IMR-90 (cell line): ENCODE data around the gene MTUS2. TPM values are rescaled to one million over a fixed set of nuclear protein-coding genes. Genes with fewer than 3 reads are reported as not detected.

Source experiments
- ATAC-seq: fragments of 200-7000 bp; cut with Tn5 transposase; 2 replicates; pipeline ENCODE4 v1.9.1; 2020; ENCODE audit warnings: low read depth, mild to moderate bottlenecking, moderate library complexity
- BruUV-seq: library from RNA; stranded (reverse); fragments of 400-500 nt; replicated peaks from 2 replicates; lab custom pipeline; 2021; lab: Mats Ljungman, UMichigan
- CTCF ChIA-PET: fragments of 300-600 bp; formaldehyde crosslinking; extraction: SDS; loops from one replicate; lab custom pipeline; 2021; ENCODE audit warnings: antibody characterized with exemption; lab: Yijun Ruan, JAX
- POLR2A ChIA-PET: fragments of 300-600 bp; sonication (Branson Sonifier 250); formaldehyde crosslinking; loops from one replicate; lab custom pipeline; 2022; ENCODE audit warnings: antibody characterized with exemption; ENCODE audit not compliant: unreplicated experiment; lab: Charles Lee
- DNase-seq: peaks from one replicate; pipeline ENCODE4 v3.0.0; 2013
- H2AFZ ChIP-seq: replicated peaks from 2 replicates; pipeline ENCODE3; 2013; ENCODE audit warnings: low read length, mild to moderate bottlenecking; ENCODE audit not compliant: poor library complexity
- H2AK5ac ChIP-seq: 2 replicates; pipeline ENCODE4 v1.6.1; 2013; ENCODE audit warnings: low read depth, low read length, inconsistent platforms
- H2AK9ac ChIP-seq: replicated peaks from 2 replicates; pipeline ENCODE3; 2013; ENCODE audit warnings: mild to moderate bottlenecking, low read depth, low read length, moderate library complexity; ENCODE audit not compliant: poor library complexity
- H2BK120ac ChIP-seq: 2 replicates; pipeline ENCODE4 v1.6.1; 2013; ENCODE audit warnings: low read depth, low read length, inconsistent platforms
- H2BK15ac ChIP-seq: 3 replicates; pipeline ENCODE4 v1.6.1; 2013; ENCODE audit warnings: low read depth, low read length, inconsistent platforms
- H2BK20ac ChIP-seq: 2 replicates; pipeline ENCODE4 v1.6.1; 2013; ENCODE audit warnings: low read depth, mild to moderate bottlenecking, inconsistent platforms, low read length, moderate library complexity
- H2BK5ac ChIP-seq: 2 replicates; pipeline ENCODE4 v1.6.1; 2013; ENCODE audit warnings: mild to moderate bottlenecking, low read depth, low read length, inconsistent platforms; ENCODE audit not compliant: poor library complexity, severe bottlenecking
- H3K14ac ChIP-seq: replicated peaks from 2 replicates; pipeline ENCODE4 v1.6.1; 2013; ENCODE audit warnings: low read depth, low read length, inconsistent platforms
- H3K18ac ChIP-seq: 2 replicates; pipeline ENCODE4 v1.6.1; 2013; ENCODE audit warnings: low read depth, low read length, control low read depth
- H3K23ac ChIP-seq: 2 replicates; pipeline ENCODE4 v1.6.1; 2013; ENCODE audit warnings: low read depth, low read length, inconsistent platforms
- H3K27ac ChIP-seq: 2 replicates; pipeline ENCODE4 v1.5.1; 2013; ENCODE audit warnings: mild to moderate bottlenecking, control low read depth, low read length; ENCODE audit not compliant: insufficient read depth
- H3K27me3 ChIP-seq: 2 replicates; pipeline ENCODE4 v1.6.1; 2013; ENCODE audit warnings: low read length; ENCODE audit not compliant: control insufficient read depth, insufficient read depth
- H3K36me3 ChIP-seq: 2 replicates; pipeline ENCODE4 v1.6.1; 2013; ENCODE audit warnings: low read length, mixed read lengths; ENCODE audit not compliant: control insufficient read depth, insufficient read depth
- H3K4ac ChIP-seq: 2 replicates; pipeline ENCODE4 v1.6.1; 2013; ENCODE audit warnings: low read depth, low read length, inconsistent platforms
- H3K4me1 ChIP-seq: 2 replicates; pipeline ENCODE4 v1.6.1; 2013; ENCODE audit warnings: low read length, mixed read lengths; ENCODE audit not compliant: control insufficient read depth, insufficient read depth
- H3K4me2 ChIP-seq: 2 replicates; pipeline ENCODE4 v1.6.1; 2013; ENCODE audit warnings: low read depth, mild to moderate bottlenecking, control low read depth, low read length, moderate library complexity
- H3K4me3 ChIP-seq: 2 replicates; pipeline ENCODE4 v1.5.1; 2013; ENCODE audit warnings: low read depth, mild to moderate bottlenecking, control low read depth, low read length, moderate library complexity; ENCODE audit not compliant: insufficient read depth
- H3K56ac ChIP-seq: 2 replicates; pipeline ENCODE4 v1.6.1; 2013; ENCODE audit warnings: low read length, inconsistent platforms; ENCODE audit not compliant: insufficient read depth; ENCODE audit errors: extremely low read depth
- H3K79me1 ChIP-seq, 2 experiments: 2 replicates each; pipeline ENCODE4 v1.6.1; 2013; ENCODE audit warnings: low read length in 2 of 2, inconsistent platforms in 1 of 2, low read depth in 1 of 2
- H3K9ac ChIP-seq: 2 replicates; pipeline ENCODE4 v1.6.1; 2013; ENCODE audit warnings: low read depth, low read length, control low read depth
- H3K9me1 ChIP-seq: 2 replicates; pipeline ENCODE4 v1.6.1; 2013; ENCODE audit warnings: low read length, inconsistent platforms; ENCODE audit not compliant: insufficient read depth
- H3K9me3 ChIP-seq: 2 replicates; pipeline ENCODE4 v1.6.1; 2013; ENCODE audit warnings: low read length; ENCODE audit not compliant: control insufficient read depth, insufficient read depth
- H4K20me1 ChIP-seq: 2 replicates; pipeline ENCODE4 v1.6.1; 2013; ENCODE audit warnings: low read length, inconsistent platforms; ENCODE audit not compliant: insufficient read depth
- H4K5ac ChIP-seq: 2 replicates; pipeline ENCODE4 v1.6.1; 2013; ENCODE audit warnings: mild to moderate bottlenecking, low read depth, low read length, control low read depth
- H4K8ac ChIP-seq, 2 experiments: 2 replicates each; pipeline ENCODE4 v1.6.1; 2013; ENCODE audit warnings: low read depth in 2 of 2, low read length in 2 of 2, control low read depth in 1 of 2, inconsistent platforms in 1 of 2
- H4K91ac ChIP-seq: 2 replicates; pipeline ENCODE4 v1.6.1; 2013; ENCODE audit warnings: low read depth, low read length, inconsistent platforms; ENCODE audit not compliant: insufficient read depth
- BHLHE40 ChIP-seq: fragments of 150-350 bp; IDR thresholded peaks from 2 replicates; pipeline ENCODE4 v1.6.1; 2016; ENCODE audit warnings: mild to moderate bottlenecking, low read depth, low read length
- CEBPB ChIP-seq: IDR thresholded peaks from 2 replicates; pipeline ENCODE4 v1.6.1; 2012; ENCODE audit warnings: low read depth, low read length, improper control_type of control experiment
- CHD1 ChIP-seq: IDR thresholded peaks from 2 replicates; pipeline ENCODE4 v1.6.1; 2012; ENCODE audit warnings: low read depth, low read length, improper control_type of control experiment
- CTCF ChIP-seq: conservative IDR thresholded peaks from 2 replicates; pipeline ENCODE4 v1.5.1; 2012; ENCODE audit warnings: mild to moderate bottlenecking, low read depth, low read length, improper control_type of control experiment
- ELK1 ChIP-seq: fragments of 150-350 bp; IDR thresholded peaks from 2 replicates; pipeline ENCODE4 v1.6.1; 2016; ENCODE audit warnings: low read depth, mild to moderate bottlenecking, low read length, moderate library complexity, borderline replicate concordance
- FOS ChIP-seq: fragments of 150-350 bp; IDR thresholded peaks from 2 replicates; pipeline ENCODE4 v1.6.1; 2016; ENCODE audit warnings: low read depth, low read length
- MAFK ChIP-seq: IDR thresholded peaks from 2 replicates; pipeline ENCODE4 v1.6.1; 2012; ENCODE audit warnings: low read depth, low read length, improper control_type of control experiment
- MAZ ChIP-seq: IDR thresholded peaks from 2 replicates; pipeline ENCODE4 v1.6.1; 2012; ENCODE audit warnings: low read depth, mild to moderate bottlenecking, low read length, improper control_type of control experiment, moderate library complexity, borderline replicate concordance
- MXI1 ChIP-seq: IDR thresholded peaks from 2 replicates; pipeline ENCODE4 v1.6.1; 2012; ENCODE audit warnings: low read depth, mild to moderate bottlenecking, low read length, moderate library complexity, borderline replicate concordance
- NFE2L2 ChIP-seq: fragments of 150-350 bp; IDR thresholded peaks from 2 replicates; pipeline ENCODE4 v1.6.1; 2016; ENCODE audit warnings: low read depth, mild to moderate bottlenecking, low read length
- RAD21 ChIP-seq: IDR thresholded peaks from 2 replicates; pipeline ENCODE4 v1.6.1; 2012; ENCODE audit warnings: low read length, improper control_type of control experiment
- RCOR1 ChIP-seq: IDR thresholded peaks from 2 replicates; pipeline ENCODE4 v1.6.1; 2012; ENCODE audit warnings: mild to moderate bottlenecking, low read length, improper control_type of control experiment; ENCODE audit not compliant: insufficient replicate concordance
- RFX5 ChIP-seq: IDR thresholded peaks from 2 replicates; pipeline ENCODE4 v1.8.0; 2012; ENCODE audit warnings: low read depth, mild to moderate bottlenecking, low read length, moderate library complexity
- SMC3 ChIP-seq: fragments of 150-350 bp; IDR thresholded peaks from 2 replicates; pipeline ENCODE4 v1.6.1; 2016; ENCODE audit warnings: low read depth, mild to moderate bottlenecking, antibody characterized with exemption, low read length, moderate library complexity
- USF2 ChIP-seq: fragments of 150-350 bp; IDR thresholded peaks from 2 replicates; pipeline ENCODE4 v1.6.1; 2017; ENCODE audit warnings: mild to moderate bottlenecking, antibody characterized with exemption, low read length, low read depth
- WGBS, 2 experiments: methylation state at CpG; one replicate each; pipeline versions ENCODE4 v1.1.5 to v1.1.7; 2013; ENCODE audit warnings: missing lambda C conversion rate in 2 of 2; ENCODE audit not compliant: insufficient read length in 1 of 2; ENCODE audit errors: extremely low coverage in 2 of 2; 5-methylcytosine and 5-hydroxymethylcytosine counted together
- dilution Hi-C: fragments of 300-500 bp; cut with HindIII; formaldehyde crosslinking; loops from one replicate; pipeline ENCODE4 v1.14.3; 2018; ENCODE audit warnings: low sequenced_read_pairs; ENCODE audit not compliant: unreplicated experiment
- in situ Hi-C: fragments of 300-500 bp; cut with MboI; formaldehyde crosslinking; loops from 3 replicates; pipeline ENCODE4 v1.14.3; 2019; ENCODE audit warnings: low sequenced_read_pairs, inconsistent platforms, mixed read lengths
- intact Hi-C: fragments of 100-400 bp; cut with micrococcal nuclease; formaldehyde crosslinking; loops from 2 replicates; pipeline ENCODE4 v1.10.0; 2022
- polyA plus RNA-seq, 3 experiments: library from polyadenylated mRNA; depleted of rRNA; stranded (reverse); fragments of >200 nt; gene quantifications; 2 replicates each; pipeline ENCODE4 v1.2.3, GENCODE V29; 2012; ENCODE audit warnings: low replicate concordance in 1 of 3
- total RNA-seq: library from RNA; depleted of rRNA; stranded (reverse); fragments of >200 nt; gene quantifications from 2 replicates; pipeline ENCODE4 v1.2.3, GENCODE V29; 2012

The MTUS2 gene
- total and polyA plus RNA-seq, 2 of the 4 experiments (the other 2 are of a cell fraction): under 0.01 to 0.02 TPM

- Histone ChIP-seq H3K9ac (no peak overlapping the region), H3K9me1 (peaks cover 3% of the 10 kb centered on the region; the same call in 1 of the 2 replicates), H4K5ac (no peak overlapping the region), H3K79me1 (peaks cover under 1 to 22% of the 10 kb centered on the region in 2 experiments; a peak in 3 of 4 replicates), H4K91ac (no peak overlapping the region), H3K4me2 (no peak overlapping the region), H3K4me3 (no peak overlapping the region), H2BK20ac (no peak overlapping the region), H3K4me1 (peaks cover 4% of the 10 kb centered on the region; the same call in 1 of the 2 replicates), H2AFZ (no peak overlapping the region), H3K23ac (no peak overlapping the region), H3K9me3 (no peaks in the 10 kb centered on the region), H2AK5ac (no peak overlapping the region), H2AK9ac (no peak overlapping the region), H3K18ac (no peak overlapping the region), H3K27me3 (no peaks in the 10 kb centered on the region), H3K27ac (no peak overlapping the region), H3K4ac (no peak overlapping the region; the same call in 1 of the 2 replicates), H3K56ac (no peak overlapping the region), H2BK120ac (no peak overlapping the region), H2BK15ac (no peak overlapping the region), H2BK5ac (no peak overlapping the region), H4K20me1 (peaks cover 4% of the 10 kb centered on the region), H4K8ac (no peak overlapping the region), H3K14ac (no peak overlapping the region), H3K36me3 (peaks cover 51% of the 10 kb centered on the region)
- ChIA-PET POLR2A (no interaction called here), CTCF (no interaction called here)
- dilution Hi-C loops: no loop called here
- DNase-seq (no peak), ATAC-seq (no peak)
- in situ Hi-C loops: loop anchor here (5.0 kb wide), 1 partner anchor 603 kb away; no protein-coding TSS in a partner anchor
- intact Hi-C loops: no loop called here
- no peak for TF ChIP-seq RFX5
- no peak for TF ChIP-seq MAFK
- no peak for TF ChIP-seq RAD21
- no peak for TF ChIP-seq MXI1
- no peak for TF ChIP-seq MAZ
- no peak for TF ChIP-seq SMC3
- TF ChIP-seq RCOR1: no peak
- TF ChIP-seq CTCF: no peak
- no peak for TF ChIP-seq BHLHE40
- no peak for TF ChIP-seq CEBPB
- no peak for TF ChIP-seq NFE2L2
- no peak for TF ChIP-seq USF2
- TF ChIP-seq CHD1: no peak
- no peak for TF ChIP-seq ELK1
- no peak for TF ChIP-seq FOS
- BruUV-seq: no TSS peak
- WGBS, 2 experiments: 97% methylated on average over 12 of the region's 32 CpGs; no CpG with 5 or more reads in 1 of the 2 experiments
Measured at GRCh38 chr13:29513981-29514719, 694.0 kb downstream of the MTUS2 start.
